Progenitor cell of endocrine pancreas (in vitro differentiated cells): Measurements from ENCODE around the gene NEGR1. TPM values are rescaled to one million over a fixed set of nuclear protein-coding genes. Genes with fewer than 3 reads are reported as not detected.

Source experiments
- DNase-seq: peaks from one replicate; pipeline ENCODE4 v3.0.0; 2021; ENCODE audit warnings: low spot score; ENCODE audit not compliant: unreplicated experiment
- H3K27ac Mint-ChIP-seq: 2 replicates; pipeline ENCODE4 v1.8.0; 2021; ENCODE audit warnings: mild to moderate bottlenecking, moderate library complexity, mixed read lengths
- H3K27me3 Mint-ChIP-seq: 2 replicates; pipeline ENCODE4 v1.8.0; 2021; ENCODE audit warnings: mixed read lengths
- H3K36me3 Mint-ChIP-seq: 2 replicates; pipeline ENCODE4 v1.8.0; 2022; ENCODE audit warnings: mixed read lengths; ENCODE audit not compliant: insufficient read depth
- H3K4me1 Mint-ChIP-seq: 2 replicates; pipeline ENCODE4 v1.8.0; 2021; ENCODE audit warnings: low read depth, mixed read lengths
- H3K4me3 Mint-ChIP-seq: 2 replicates; pipeline ENCODE4 v1.8.0; 2021; ENCODE audit warnings: low read depth, mild to moderate bottlenecking, moderate library complexity, mixed read lengths
- H3K9me3 Mint-ChIP-seq: 2 replicates; pipeline ENCODE4 v1.8.0; 2021; ENCODE audit warnings: low read depth, mixed read lengths
- CTCF ChIP-seq: fragments of 200-600 bp; sonication (generic); IDR thresholded peaks from one replicate; pipeline ENCODE4 v1.5.0; 2021; ENCODE audit warnings: antibody characterized with exemption, mild to moderate bottlenecking; ENCODE audit not compliant: unreplicated experiment
- total RNA-seq: library from RNA; stranded (reverse); gene quantifications from 2 replicates; pipeline ENCODE4 v1.2.1, GENCODE V29; 2021

The NEGR1 gene
- total RNA-seq, 1 donor from 2014 or later: 3.1 TPM

- Mint-ChIP-seq H3K27me3 (no peaks in the 10 kb centered on the region), H3K9me3 (no peaks in the 10 kb centered on the region), H3K4me1 (peaks cover 6% of the 10 kb centered on the region), H3K4me3 (no peak overlapping the region), H3K27ac (no peak overlapping the region), H3K36me3 (no peaks in the 10 kb centered on the region)
- TF ChIP-seq CTCF: no peak
- no peak for DNase-seq
Measured at GRCh38 chr1:71979882-71980281, 302.5 kb downstream of the NEGR1 start.

DNA sequence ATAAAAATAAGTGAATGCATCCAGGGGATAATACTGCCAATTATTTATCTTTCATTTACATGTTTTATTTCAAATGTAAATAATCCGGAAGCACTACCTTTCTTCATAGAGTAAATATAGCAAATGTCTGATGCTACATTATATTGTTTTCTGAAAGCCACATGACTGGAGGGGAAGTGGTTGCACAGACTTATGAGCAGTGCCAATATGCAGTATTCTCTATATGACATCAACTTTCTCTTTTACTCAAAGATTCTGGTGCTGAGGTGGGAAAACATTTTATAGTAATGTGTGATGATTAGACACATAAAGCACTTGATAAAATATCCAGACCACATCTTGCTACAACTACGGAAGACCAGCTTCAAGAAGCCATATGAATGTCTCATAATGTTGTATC is 314.7 kb downstream of the NEGR1 start:
- H3K36me3 Mint-ChIP-seq: no peaks in the 10 kb centered on the region
- no peaks in the 10 kb centered on the region for H3K9me3 Mint-ChIP-seq
- no peaks in the 10 kb centered on the region for H3K27me3 Mint-ChIP-seq
- no peak overlapping the region for H3K27ac Mint-ChIP-seq
- DNase-seq: no peak
- TF ChIP-seq CTCF: no peak
- no peaks in the 10 kb centered on the region for H3K4me1 Mint-ChIP-seq
- no peak overlapping the region for H3K4me3 Mint-ChIP-seq

DNA sequence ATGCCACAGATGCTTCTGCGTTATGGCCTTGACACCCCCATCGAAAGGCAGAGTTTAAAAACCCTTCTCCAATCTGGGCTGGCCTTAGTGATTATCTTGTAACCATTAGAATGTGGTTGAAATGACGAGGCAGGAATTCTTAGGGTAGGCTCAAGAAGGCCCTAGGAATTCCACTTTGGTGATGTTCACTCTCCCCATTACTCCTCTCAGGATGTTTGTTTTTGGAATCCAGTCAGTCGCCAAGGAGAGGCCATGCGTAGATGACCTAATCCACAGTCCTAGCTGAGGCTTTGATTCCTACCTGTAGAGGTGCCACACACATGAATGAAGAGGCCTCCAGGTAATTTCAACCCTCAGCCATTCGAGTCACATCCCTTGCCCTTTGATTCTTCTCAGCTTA is 318.2 kb downstream of the NEGR1 start:
- TF ChIP-seq CTCF: no peak
- Mint-ChIP-seq H3K9me3 (no peaks in the 10 kb centered on the region), H3K4me3 (no peak overlapping the region), H3K36me3 (no peaks in the 10 kb centered on the region), H3K27me3 (no peaks in the 10 kb centered on the region), H3K27ac (no peak overlapping the region), H3K4me1 (no peaks in the 10 kb centered on the region)
- no peak for DNase-seq

GRCh38 chr1:71956613-71957285 is 325.6 kb downstream of the NEGR1 start:
- no peak for TF ChIP-seq CTCF
- Mint-ChIP-seq H3K27ac (no peak overlapping the region), H3K4me1 (no peaks in the 10 kb centered on the region), H3K4me3 (no peak overlapping the region), H3K9me3 (no peaks in the 10 kb centered on the region), H3K27me3 (no peaks in the 10 kb centered on the region), H3K36me3 (no peaks in the 10 kb centered on the region)
- no peak for DNase-seq

DNA sequence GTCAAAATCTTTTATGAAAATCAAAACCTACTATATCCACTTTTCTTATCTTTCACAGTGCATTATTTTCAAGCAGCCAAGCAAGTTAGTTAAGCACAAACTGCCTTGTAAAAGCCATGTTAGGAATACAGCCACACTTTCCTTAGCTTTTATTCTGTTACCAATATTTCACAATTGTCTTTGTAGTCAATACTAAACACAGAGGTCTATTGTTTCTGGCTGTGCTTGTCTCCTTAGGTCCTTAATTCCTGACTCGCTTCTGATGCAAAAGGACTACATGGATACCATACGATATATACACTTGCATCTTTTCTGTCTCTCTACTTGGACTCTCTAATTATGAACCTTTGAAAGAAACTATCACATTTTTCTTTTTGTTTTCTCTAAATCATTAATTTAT is 331.8 kb downstream of the NEGR1 start:
- no peaks in the 10 kb centered on the region for H3K9me3 Mint-ChIP-seq
- H3K27ac Mint-ChIP-seq: no peak overlapping the region
- H3K4me1 Mint-ChIP-seq: peaks cover 1% of the 10 kb centered on the region
- no peak for TF ChIP-seq CTCF
- H3K27me3 Mint-ChIP-seq: no peaks in the 10 kb centered on the region
- no peak overlapping the region for H3K4me3 Mint-ChIP-seq
- no peak for DNase-seq
- no peaks in the 10 kb centered on the region for H3K36me3 Mint-ChIP-seq
